ENCODE data around the gene S100A10. TPM values are rescaled to one million over a fixed set of nuclear protein-coding genes. Genes with fewer than 3 reads are reported as not detected.
A peak's percentile ranks its signal among the peaks of the same experiment; 100 is the strongest.

S100A10 gene
- total RNA-seq, result 10 to 100 TPM; 45.6 to 89.8 (median 70.4) TPM
- polyA plus RNA-seq, result 100 to 1,000 TPM in 1 of 3 donors, 10 to 100 TPM in 2; 91.9 to 167 (median 93.7) TPM
- long read RNA-seq, donor 1, transcript S100A10-202 (3 exons, 1,202 nt), result major isoform, 133 of 182 reads
- long read RNA-seq, donor 1, partial matches to known transcripts, result 49 of 182 reads
- long read RNA-seq, donor 1, other reads (novel, unspliced or antisense), result 0 of 182 reads
- long read RNA-seq, donor 2, transcript S100A10-202 (3 exons, 1,202 nt), result major isoform, 111 of 157 reads
- long read RNA-seq, donor 2, partial matches to known transcripts, result 46 of 157 reads
- long read RNA-seq, donor 2, other reads (novel, unspliced or antisense), result 0 of 157 reads

GRCh38 chr1:151993734-151994496 is at the start of gene S100A10:
Gene S100A10, minus strand, starts transcription at chr1:151993859. Its CDS starts 7,629 bp downstream, at chr1:151986230.
- Histone ChIP-seq H3K4me1 (peaks cover 21 to 71% (median 56%) of the 10 kb centered on the region in 6 donors), H3K9me3 (no peaks in the 10 kb centered on the region), H3K4me3 (peak within 1 kb of the TSS; percentile 73 to 97 (median 76)), H3K27ac (peak within 1 kb of the TSS; percentile 69 to 94 (median 86)), H3K36me3 (no peaks in the 10 kb centered on the region), H3K27me3 (replicated peaks in 1 of 7) (peaks cover 0 to 22% (median 3%) of the 10 kb centered on the region in 7 donors)
- intact Hi-C loops (cut with DNase I; ENCODE audit: low total_unique reads), result no loop called here
- DNase-seq, result peak; percentile 93
- 1 to 3% (median 2%) methylated on average over 29 to 67 of the region's 69 CpGs for WGBS, 5 donors
- TF ChIP-seq, protein P1, sequence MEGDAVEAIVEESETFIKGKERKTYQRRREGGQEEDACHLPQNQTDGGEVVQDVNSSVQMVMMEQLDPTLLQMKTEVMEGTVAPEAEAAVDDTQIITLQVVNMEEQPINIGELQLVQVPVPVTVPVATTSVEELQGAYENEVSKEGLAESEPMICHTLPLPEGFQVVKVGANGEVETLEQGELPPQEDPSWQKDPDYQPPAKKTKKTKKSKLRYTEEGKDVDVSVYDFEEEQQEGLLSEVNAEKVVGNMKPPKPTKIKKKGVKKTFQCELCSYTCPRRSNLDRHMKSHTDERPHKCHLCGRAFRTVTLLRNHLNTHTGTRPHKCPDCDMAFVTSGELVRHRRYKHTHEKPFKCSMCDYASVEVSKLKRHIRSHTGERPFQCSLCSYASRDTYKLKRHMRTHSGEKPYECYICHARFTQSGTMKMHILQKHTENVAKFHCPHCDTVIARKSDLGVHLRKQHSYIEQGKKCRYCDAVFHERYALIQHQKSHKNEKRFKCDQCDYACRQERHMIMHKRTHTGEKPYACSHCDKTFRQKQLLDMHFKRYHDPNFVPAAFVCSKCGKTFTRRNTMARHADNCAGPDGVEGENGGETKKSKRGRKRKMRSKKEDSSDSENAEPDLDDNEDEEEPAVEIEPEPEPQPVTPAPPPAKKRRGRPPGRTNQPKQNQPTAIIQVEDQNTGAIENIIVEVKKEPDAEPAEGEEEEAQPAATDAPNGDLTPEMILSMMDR (IDR thresholded peaks at IDR 0.05 in 8 of 11, conservative IDR thresholded peaks at IDR 0.05 in 3 of 11), result no peak
- peak; percentile 86 to 90 (median 89) for TF ChIP-seq POLR2AphosphoS5 (IDR thresholded peaks at IDR 0.05)
- TF ChIP-seq POLR2A (IDR thresholded peaks at IDR 0.05), result no peak

DNA sequence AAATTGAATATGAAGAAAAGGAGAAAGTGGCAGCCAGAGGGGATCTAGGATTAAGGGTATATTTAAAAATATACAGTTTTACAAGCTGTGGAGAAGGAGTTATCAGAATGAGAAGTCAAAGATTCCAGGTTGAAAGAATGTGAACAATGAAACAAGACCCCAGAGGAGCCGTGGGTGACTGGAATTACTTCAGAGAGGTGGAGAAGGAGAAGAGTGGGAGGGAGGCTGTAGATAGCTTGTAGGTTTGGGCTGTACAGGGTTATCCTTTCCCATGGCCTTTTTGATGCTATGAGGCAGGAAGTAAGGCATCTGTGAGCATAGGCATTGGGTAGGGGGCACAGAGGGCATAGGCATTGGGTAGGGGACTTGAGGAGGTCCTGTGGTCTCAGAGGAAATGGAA is 48.4 kb upstream of the S100A10 start:
- Histone ChIP-seq H3K4me3 (no peak overlapping the region), H3K27ac (no peak overlapping the region), H3K9me3 (no peaks in the 10 kb centered on the region), H3K4me1 (peaks cover under 1 to 42% (median 22%) of the 10 kb centered on the region in 6 donors), H3K36me3 (no peaks in the 10 kb centered on the region), H3K27me3 (replicated peaks in 1 of 7) (no peaks in the 10 kb centered on the region)
- 73 to 80% (median 79%) methylated on average over 1 of the region's 1 CpG for WGBS, 5 donors
- no peak for TF ChIP-seq POLR2AphosphoS5 (IDR thresholded peaks at IDR 0.05)
- TF ChIP-seq POLR2A (IDR thresholded peaks at IDR 0.05), result no peak
- TF ChIP-seq, protein P1 (IDR thresholded peaks at IDR 0.05 in 8 of 11, conservative IDR thresholded peaks at IDR 0.05 in 3 of 11), result no peak
- intact Hi-C loops (cut with DNase I; ENCODE audit: low total_unique reads), result no loop called here
- DNase-seq, result no peak

DNA sequence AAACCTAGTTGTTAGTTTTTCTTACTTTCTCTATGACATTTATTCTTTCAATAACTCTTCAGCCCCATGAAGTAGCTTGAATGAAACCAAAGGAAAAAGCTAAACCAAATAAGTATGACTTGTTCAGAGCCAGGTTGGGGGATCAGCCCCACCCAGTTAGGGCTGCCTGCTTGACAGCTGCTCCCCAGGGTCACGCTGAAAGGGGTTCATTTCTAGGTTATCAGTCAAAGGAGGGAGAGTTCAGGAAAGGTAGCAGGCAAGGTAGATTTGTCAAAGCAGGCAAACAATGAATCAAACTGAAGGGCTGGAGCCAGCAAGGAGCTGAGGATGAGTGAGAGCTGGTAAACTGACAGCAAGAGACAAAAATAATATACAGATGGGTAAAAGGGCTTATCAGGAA is 46.2 kb upstream of the S100A10 start:
- H3K4me1 ChIP-seq, result peaks cover 3 to 54% (median 31%) of the 10 kb centered on the region in 6 donors
- TF ChIP-seq POLR2AphosphoS5 (IDR thresholded peaks at IDR 0.05), result no peak
- TF ChIP-seq POLR2A (IDR thresholded peaks at IDR 0.05), result no peak
- intact Hi-C loops (cut with DNase I; ENCODE audit: low total_unique reads), result no loop called here

DNA sequence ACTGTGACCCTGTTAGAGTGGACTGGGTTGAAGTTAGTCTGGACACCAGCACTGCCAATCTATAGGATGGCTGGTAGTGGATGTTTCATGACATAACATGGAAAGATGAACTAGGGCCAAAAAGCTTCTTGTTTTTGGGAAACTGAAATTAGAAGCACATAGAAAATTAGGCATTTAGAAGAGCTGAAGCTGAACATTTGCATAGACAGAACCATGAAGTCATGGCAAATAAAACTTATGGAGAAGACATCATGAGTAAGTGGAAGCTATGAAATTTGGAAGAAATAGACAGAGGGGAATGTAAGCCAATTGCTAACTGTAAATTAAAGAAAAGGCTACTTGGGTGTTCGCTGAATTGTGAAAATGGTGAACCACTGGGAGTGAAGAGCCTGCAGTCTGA is 45.8 kb upstream of the S100A10 start:
- H3K27ac ChIP-seq, result peak overlapping the region in 6 of 8 donors; percentile 91 to 96 (median 96)

More for the DNA sequence above, 46.2 kb upstream of the S100A10 start:
- WGBS, 5 donors, result 80 to 93% (median 88%) methylated on average over 1 of the region's 1 CpG
- no peak for DNase-seq
- Histone ChIP-seq H3K27ac (peak overlapping the region in 3 of 8 donors; percentile 94 to 96 (median 95)), H3K36me3 (no peaks in the 10 kb centered on the region), H3K27me3 (replicated peaks in 1 of 7) (no peaks in the 10 kb centered on the region), H3K9me3 (no peaks in the 10 kb centered on the region), H3K4me3 (no peak overlapping the region)

More for the DNA sequence above, 45.8 kb upstream of the S100A10 start:
- Histone ChIP-seq H3K4me3 (peak overlapping the region in 1 of 8 donors; percentile 71), H3K36me3 (no peaks in the 10 kb centered on the region), H3K9me3 (no peaks in the 10 kb centered on the region), H3K27me3 (replicated peaks in 1 of 7) (no peaks in the 10 kb centered on the region), H3K4me1 (peaks cover 6 to 56% (median 33%) of the 10 kb centered on the region in 6 donors)
- DNase-seq, result no peak
- TF ChIP-seq POLR2A (IDR thresholded peaks at IDR 0.05) (no peak), POLR2AphosphoS5 (IDR thresholded peaks at IDR 0.05) (no peak)
- TF ChIP-seq, protein P1 (IDR thresholded peaks at IDR 0.05 in 8 of 11, conservative IDR thresholded peaks at IDR 0.05 in 3 of 11), result no peak
- 89 to 97% (median 91%) methylated on average over 1 of the region's 1 CpG for WGBS, 5 donors
- intact Hi-C loops (cut with DNase I; ENCODE audit: low total_unique reads), result no loop called here
